HG02763 (cell line): ENCODE results near the gene MCTP1.
A peak's percentile ranks its signal among the peaks of the same experiment; 100 is the strongest.

Source experiments
- ATAC-seq: cut with Tn5 transposase; IDR thresholded peaks from one replicate; pipeline ENCODE4 v1.9.1; 2021; ENCODE audit warnings: mild to moderate bottlenecking, moderate library complexity; ENCODE audit not compliant: unreplicated experiment

MCTP1 gene

DNA sequence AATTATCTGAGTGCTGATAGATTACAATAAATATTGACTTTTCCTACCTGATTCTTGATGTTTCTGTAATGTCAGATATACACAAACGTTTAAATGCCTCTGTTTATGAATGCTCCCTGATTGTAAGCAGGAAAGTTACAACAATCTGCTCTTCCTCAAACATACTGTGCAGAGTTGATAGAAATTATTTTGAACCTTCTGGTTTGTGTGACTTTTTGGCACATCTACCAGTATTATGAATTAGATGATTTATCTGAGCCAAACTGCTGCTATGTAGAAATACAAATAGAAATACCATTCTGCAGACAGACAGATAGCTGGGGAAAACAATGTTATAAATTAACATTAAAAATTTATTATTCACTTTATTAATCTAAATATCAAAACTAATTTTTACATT lies 553.4 kb downstream of the MCTP1 start:
- ATAC-seq = no peak

- ATAC-seq = no peak
Measured at GRCh38 chr5:94725142-94725541, 559.8 kb downstream of the MCTP1 start.

- ATAC-seq = no peak
Measured at GRCh38 chr5:94715768-94716167, 569.1 kb downstream of the MCTP1 start.

- ATAC-seq = no peak
Measured at GRCh38 chr5:94711785-94712184, 573.1 kb downstream of the MCTP1 start.

GRCh38 chr5:94709277-94709676 lies 575.6 kb downstream of the MCTP1 start:
- ATAC-seq = no peak

DNA sequence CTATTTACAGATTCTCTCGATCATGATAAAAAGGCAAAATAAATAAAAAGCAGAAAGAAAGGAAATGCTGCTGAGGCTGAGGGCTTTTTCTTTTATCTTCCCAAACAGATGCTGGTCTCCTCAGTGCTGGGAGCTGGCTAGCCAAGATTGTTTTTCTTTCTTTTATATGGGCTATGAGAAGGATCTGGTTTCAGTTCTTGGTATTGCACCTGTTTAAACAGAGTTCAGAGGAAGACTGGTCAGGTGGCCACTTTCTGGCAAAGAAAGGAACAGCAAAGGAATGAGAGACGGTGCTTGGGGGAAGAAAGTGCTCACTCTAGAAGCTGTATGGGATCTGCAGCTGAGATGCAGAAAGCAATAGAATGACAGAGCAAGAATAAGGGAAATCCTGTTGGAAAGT lies 577.5 kb downstream of the MCTP1 start:
- peak; percentile 46 for ATAC-seq

GRCh38 chr5:94705427-94705826 lies 579.5 kb downstream of the MCTP1 start:
- no peak for ATAC-seq

DNA sequence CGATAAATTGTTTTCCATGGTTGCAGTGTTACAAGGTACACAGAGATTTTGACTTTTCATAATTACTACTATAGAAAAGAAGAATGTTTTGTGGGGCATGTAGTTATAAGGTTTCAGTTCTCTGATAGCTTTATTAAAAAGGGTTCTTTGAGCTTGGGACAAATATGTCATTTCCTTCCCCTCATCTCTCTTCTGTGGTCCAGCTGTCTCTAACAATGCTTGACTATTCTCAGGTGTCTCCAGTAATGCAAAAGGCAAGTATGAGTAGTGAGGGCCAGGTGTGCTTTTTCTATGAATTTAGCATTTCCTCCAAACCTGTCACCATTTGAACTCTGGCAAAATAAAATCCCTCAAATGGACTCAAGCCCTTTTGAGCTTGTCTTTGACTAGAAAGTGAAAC lies 582.2 kb downstream of the MCTP1 start:
- no peak for ATAC-seq

- peak; percentile 61 for ATAC-seq
Measured at GRCh38 chr5:94700592-94700991, 584.3 kb downstream of the MCTP1 start.

DNA sequence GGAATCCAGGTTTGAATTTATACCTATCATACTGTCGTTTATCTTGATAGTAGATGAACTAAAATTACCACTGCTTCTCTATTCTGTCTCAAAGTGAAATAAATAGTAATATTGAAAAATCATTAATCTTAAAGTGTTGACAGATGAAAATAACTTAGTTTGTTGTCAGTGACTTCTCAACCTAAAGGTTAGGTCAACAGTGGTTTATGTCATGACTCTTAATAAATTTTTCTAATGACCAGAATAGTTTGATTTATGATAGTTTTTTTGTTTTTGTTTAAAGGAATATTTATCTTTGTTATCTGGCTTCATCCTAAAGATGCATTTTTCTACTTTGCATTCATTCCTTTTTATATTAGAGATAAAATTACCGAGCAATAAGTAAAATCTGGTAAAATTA lies 585.3 kb downstream of the MCTP1 start:
- no peak for ATAC-seq

GRCh38 chr5:94698197-94698596 lies 586.7 kb downstream of the MCTP1 start:
- no peak for ATAC-seq

DNA sequence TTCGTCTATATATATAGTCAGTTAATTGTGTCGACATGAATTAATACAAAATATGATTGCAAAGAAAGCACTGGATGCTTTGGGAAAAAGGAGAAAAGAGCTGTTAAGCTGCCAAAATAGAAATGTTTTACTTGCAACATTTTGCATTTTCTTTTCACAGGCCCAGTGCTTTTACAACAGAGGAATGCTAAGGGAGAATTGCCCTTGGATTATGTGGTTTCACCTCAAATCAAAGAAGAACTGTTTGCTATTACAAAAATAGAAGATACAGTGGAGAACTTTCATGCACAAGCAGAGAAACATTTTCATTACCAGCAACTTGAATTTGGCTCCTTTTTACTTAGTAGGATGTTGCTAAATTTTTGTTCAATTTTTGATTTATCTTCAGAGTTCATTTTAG lies 590.2 kb downstream of the MCTP1 start:
- no peak for ATAC-seq

GRCh38 chr5:94693845-94694370 lies 591.0 kb downstream of the MCTP1 start:
- ATAC-seq = no peak

GRCh38 chr5:94693043-94693822 lies 591.7 kb downstream of the MCTP1 start:
- no peak for ATAC-seq

DNA sequence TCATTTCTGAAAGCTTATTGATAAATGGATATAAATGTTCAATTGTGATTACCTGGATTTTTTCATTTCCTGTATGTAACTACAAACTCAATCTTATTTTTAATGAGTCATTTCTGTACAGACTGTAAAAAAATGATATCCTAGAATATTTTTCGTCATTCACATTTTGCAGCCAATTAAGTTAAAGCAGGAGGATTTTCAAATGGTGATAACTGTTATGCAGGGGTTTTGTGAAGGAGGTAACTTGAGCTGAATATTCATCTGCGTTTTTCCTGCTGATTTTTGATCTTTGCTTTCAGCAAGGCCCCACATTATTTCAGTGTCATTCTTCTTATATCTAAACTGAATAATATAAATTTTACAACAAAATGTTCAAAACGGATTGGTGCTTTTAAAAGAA lies 592.3 kb downstream of the MCTP1 start:
- no peak for ATAC-seq

DNA sequence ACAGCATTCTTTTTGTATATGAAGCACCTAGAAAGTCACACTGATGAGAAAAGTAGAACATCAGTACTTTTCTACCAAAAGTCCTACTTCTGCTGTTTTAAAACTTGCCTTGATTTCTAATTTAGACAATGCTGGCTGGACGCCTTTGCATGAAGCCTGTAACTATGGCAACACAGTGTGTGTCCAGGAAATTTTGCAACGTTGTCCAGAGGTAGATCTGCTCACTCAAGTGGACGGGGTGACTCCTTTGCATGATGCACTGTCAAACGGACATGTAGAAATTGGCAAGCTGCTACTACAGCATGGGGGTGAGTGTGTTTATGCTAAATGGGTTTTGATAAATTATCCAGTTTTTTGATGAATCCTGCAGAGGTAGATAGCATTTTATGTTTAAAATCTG lies 592.9 kb downstream of the MCTP1 start:
- no peak for ATAC-seq

DNA sequence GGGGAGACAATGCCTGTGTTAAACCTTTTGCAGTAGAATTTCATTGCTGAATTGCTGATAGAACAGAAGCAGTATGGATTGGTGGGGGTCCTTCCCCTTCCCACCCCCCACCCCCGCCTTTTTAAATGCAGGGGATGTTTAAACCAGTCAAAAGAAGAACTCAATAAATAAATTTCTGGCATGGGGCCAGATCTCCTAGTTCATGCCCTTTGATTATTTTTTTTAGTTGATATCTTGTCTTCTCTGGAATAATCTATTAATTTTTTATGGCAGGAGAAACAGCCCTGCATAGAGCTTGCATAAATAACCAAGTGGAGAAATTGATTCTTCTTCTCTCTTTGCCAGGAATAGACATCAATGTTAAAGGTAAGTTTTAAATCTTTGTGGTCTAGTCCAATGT lies 593.6 kb downstream of the MCTP1 start:
- no peak for ATAC-seq

DNA sequence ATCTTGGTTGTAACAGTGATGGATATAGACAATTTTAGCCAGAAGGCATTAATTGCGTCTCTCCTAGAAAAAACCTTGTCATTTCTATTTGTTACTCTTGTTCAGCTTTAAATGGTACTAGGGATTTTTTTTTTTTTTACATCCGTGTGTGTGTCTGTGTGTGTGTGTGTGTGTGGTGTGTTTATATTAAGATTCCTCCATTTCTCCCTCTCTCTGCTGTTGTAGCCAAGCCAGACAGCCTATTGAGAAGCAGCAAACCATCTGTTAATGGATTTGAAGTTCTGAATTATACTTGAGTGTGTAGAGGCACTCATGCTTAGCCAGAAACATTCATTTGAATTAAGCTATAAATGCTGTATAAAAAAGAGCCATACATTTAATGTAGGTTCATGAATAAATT lies 594.1 kb downstream of the MCTP1 start:
- ATAC-seq = no peak

DNA sequence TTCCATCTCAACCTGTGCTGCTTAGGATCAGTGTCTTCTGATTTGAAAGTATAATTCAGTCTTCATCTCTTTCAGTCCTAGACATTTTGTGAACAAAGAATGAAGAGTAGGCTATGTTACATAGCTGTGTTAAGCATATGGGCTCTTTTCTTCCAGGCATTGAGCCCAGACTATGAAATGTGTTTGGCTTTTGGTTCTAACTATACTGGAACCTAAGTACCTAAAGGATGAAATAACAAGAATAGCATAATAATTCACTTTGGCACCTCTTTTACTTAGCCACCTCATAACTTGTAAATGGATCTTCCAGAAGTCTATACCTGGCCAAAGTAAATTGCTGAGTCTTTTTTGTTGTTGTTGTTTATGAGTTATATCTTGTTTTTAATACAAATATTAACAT lies 595.0 kb downstream of the MCTP1 start:
- ATAC-seq = no peak

DNA sequence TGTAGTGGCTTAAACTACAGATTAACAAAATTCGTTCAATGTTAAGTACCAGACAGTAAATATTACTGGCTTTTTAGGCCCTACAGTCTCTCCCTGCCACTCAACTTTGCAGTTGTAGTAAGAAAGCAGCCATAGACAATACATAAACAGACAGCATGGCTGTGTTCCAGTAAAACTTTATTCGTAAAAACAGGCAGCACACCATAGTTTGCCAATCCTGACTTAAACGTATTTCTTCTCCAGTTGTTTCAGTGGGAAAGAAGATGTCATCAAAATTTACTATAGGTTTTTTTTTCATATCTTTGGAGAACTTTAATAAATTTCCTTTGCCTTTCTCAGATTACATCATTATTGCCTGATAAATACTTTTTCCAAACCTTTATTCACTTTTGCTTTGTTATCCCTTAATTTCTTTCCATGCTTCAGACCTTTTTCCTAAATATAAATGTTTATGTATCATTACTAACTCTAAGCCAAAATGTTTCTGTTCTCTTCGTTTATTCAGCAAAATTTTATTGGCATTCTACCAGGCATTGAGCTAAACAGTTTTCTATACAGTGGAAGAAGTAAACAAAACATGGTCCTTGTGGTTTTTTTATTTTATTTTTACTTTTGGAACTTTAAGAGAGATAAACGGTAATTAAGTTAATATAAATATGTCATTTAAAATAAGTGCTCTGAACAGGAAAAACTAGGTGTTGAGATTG lies 601.9 kb downstream of the MCTP1 start:
- ATAC-seq = no peak

GRCh38 chr5:94675965-94676618 lies 608.8 kb downstream of the MCTP1 start:
- no peak for ATAC-seq
